Adrenal gland (tissue), 5 donors: ENCODE measurements around the gene STT3B.

Experiments
- POLR2A ChIP-seq, 2 donors: fragments of 450-650 bp; IDR thresholded peaks; one replicate each; pipeline ENCODE4 v1.6.1; 2017; ENCODE audit warnings: antibody characterized with exemption in 2 of 2, mild to moderate bottlenecking in 2 of 2, moderate library complexity in 1 of 2
- TF ChIP-seq, protein P1 (sequence below), 6 experiments: fragments of 450-650 bp in 4 of 6; fragments of 200-600 bp in 2 of 6; sonication (generic) in 1 of 6; IDR thresholded peaks; 1 replicate in 5 of 6; 2 replicates in 1 of 6; pipeline versions ENCODE4 v1.5.1 to v1.8.0; 2016 to 2021; ENCODE audit warnings: antibody characterized with exemption in 6 of 6, mild to moderate bottlenecking in 2 of 6, moderate library complexity in 1 of 6
- donor health status: DM: no; HTN: no; CAD: no.

DNA sequence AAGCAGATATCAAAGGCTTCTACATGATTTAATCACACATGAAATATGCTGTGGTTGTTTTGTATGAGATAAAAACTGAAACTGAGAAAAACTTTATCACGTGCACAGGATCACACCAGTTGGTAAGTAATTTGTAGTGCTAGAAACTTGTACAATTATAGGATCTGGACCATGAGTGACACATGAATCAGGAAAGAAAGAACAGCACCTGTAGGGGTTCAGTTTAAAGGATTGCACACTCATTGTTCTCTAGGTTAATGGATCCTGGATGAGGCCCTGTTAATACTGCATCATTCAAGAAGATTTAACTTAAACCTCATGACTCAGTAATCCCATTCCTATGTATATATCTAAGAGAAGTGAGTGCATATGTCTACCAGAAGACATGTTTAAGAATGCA is 87.9 kb downstream of the STT3B start:
- TF ChIP-seq, protein P1, sequence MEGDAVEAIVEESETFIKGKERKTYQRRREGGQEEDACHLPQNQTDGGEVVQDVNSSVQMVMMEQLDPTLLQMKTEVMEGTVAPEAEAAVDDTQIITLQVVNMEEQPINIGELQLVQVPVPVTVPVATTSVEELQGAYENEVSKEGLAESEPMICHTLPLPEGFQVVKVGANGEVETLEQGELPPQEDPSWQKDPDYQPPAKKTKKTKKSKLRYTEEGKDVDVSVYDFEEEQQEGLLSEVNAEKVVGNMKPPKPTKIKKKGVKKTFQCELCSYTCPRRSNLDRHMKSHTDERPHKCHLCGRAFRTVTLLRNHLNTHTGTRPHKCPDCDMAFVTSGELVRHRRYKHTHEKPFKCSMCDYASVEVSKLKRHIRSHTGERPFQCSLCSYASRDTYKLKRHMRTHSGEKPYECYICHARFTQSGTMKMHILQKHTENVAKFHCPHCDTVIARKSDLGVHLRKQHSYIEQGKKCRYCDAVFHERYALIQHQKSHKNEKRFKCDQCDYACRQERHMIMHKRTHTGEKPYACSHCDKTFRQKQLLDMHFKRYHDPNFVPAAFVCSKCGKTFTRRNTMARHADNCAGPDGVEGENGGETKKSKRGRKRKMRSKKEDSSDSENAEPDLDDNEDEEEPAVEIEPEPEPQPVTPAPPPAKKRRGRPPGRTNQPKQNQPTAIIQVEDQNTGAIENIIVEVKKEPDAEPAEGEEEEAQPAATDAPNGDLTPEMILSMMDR (IDR thresholded peaks at IDR 0.05): no peak
- TF ChIP-seq POLR2A (IDR thresholded peaks at IDR 0.05): no peak
